GM13977 (cell line): ENCODE measurements around the gene TOMM20.

ENCODE experiments used
- DNase-seq: peaks from one replicate; pipeline ENCODE4 v3.0.0; 2012; ENCODE audit warnings: low spot score
- CTCF ChIP-seq: IDR thresholded peaks from 2 replicates; pipeline ENCODE4 v1.5.1; 2012; ENCODE audit warnings: mild to moderate bottlenecking, control low read depth; ENCODE audit not compliant: insufficient read depth; ENCODE audit errors: extremely low read depth, missing control alignments
- in situ Hi-C: fragments of 300-500 bp; cut with MboI; formaldehyde crosslinking; loops from one replicate; pipeline ENCODE4 v1.12.0; 2022; ENCODE audit warnings: low sequenced_read_pairs, low pct_unique_long_range_greater_than_20kb, mixed read lengths, inconsistent platforms; ENCODE audit not compliant: unreplicated experiment

Gene TOMM20

DNA sequence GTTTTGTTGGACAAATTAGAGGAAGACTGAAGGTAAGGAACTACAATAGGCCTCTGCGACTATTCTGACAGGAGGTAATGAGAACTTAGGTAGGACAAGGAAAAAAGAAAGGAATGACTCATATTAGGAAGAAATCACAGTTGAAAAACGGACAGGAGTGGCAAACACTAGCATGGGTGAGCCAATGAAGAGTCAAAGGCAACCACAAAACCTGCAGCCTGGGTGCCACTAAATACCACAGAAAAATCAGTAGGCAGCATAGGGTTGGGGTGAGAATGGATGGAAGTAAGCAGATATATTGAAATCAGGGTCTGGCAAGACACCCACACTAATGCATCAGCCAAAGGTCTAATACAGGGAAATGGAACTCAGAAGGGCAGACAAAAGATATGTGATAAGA lies 22.4 kb upstream of the TOMM20 start:
- no peak for DNase-seq
- in situ Hi-C loops: no loop called here
- TF ChIP-seq CTCF: no peak

- in situ Hi-C loops: no loop called here
- no peak for TF ChIP-seq CTCF
- no peak for DNase-seq
Measured at GRCh38 chr1:235149824-235150223, 21.2 kb upstream of the TOMM20 start.

- no peak for TF ChIP-seq CTCF
- in situ Hi-C loops: no loop called here
- DNase-seq: no peak
Measured at GRCh38 chr1:235147269-235147668, 18.6 kb upstream of the TOMM20 start.

DNA sequence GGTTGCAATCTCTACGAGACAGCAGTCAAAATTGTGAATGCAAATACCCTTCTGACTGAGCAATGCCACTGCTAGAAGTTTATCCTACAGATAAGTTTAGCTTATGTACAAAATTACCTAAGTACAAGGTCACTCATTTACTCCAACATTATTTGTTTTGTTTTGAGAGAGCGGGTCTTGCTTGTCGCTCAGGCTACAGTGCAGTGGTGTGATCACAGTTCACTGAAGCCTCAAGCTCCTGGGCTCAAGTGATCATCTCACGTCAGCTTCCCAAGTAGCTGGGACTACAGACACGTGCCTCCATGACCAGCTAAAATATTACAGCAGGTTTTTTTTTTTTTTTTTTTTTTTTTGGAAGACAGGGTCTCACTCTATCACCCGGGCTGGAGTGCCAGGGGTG lies 17.0 kb upstream of the TOMM20 start:
- no peak for TF ChIP-seq CTCF
- in situ Hi-C loops: no loop called here
- no peak for DNase-seq

DNA sequence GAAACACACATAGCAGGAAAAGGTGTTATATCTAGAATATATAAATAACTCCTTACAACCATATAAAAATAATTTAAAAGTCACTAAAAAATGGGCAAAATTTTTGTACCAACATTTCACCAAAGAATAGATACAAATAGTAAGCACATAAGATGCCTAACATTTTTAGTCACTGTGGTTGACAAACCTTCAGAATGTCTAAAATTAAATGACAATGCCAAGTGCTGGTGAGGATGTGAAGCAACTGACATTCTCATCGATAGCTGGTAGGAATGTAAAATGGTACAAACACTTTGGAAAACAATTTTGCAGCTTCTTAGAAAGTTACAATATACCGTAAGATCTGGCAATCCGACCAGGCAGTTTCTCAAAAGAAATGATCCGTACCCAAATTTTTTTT lies 14.4 kb upstream of the TOMM20 start:
- no peak for TF ChIP-seq CTCF
- no peak for DNase-seq
- in situ Hi-C loops: no loop called here

DNA sequence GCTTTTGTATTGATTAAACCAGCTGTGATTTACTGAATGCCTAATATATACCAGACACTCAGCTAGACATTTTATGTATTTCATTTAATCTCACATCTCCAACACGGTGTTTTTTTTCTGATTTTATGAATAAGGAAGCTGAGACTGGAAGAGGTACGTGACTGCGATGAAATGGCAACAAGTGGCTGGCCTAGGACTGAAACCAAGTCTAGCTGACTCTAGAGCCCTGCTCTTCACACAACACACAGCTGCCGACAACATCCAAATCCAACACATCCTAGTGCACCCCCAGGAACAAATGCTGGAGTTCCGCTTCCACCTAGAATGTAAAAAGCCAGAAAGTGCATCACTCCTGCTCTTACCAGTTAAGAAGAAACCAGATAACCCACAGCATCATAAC lies 10.7 kb upstream of the TOMM20 start:
- no peak for DNase-seq
- in situ Hi-C loops: no loop called here
- TF ChIP-seq CTCF: no peak

DNA sequence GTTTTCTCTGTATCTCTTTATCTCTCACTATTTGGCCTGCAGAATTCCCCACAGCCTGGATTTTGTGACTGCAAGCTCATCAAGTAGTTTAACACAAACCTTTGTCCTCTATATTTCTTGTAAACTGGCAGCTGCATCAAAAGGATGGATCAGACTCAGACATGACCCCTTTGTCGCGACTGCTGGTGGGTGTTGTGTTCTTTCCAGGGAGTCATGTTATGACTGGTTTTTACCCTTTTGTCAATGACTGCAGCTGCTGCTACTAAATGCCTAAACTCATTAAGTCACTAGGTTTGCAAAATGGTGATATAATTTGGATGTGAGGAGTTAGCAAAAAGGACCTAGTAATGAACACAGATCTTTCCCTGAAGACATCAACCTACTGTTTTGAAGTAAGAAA lies 10.2 kb upstream of the TOMM20 start:
- no peak for TF ChIP-seq CTCF
- in situ Hi-C loops: no loop called here
- DNase-seq: no peak
